Smooth muscle cell (in vitro differentiated cells): ENCODE measurements around the gene PRKCZ. TPM values are rescaled to one million over a fixed set of nuclear protein-coding genes. Genes with fewer than 3 reads are reported as not detected.
A peak's percentile ranks its signal among the peaks of the same experiment; 100 is the strongest.

Source experiments
- DNase-seq: peaks from one replicate; lab custom pipeline; 2025; ENCODE audit not compliant: unreplicated experiment; lab: John Stamatoyannopoulos, UW
- H2AFZ ChIP-seq: fragments of 200-600 bp; sonication (generic); 2 replicates; pipeline ENCODE4 v1.6.0; 2016; ENCODE audit warnings: antibody characterized with exemption, low read depth, mild to moderate bottlenecking
- H3F3A ChIP-seq: fragments of 200-600 bp; sonication (generic); 2 replicates; pipeline ENCODE4 v1.6.0; 2017; ENCODE audit warnings: antibody characterized with exemption, low read depth
- H3K27ac ChIP-seq: fragments of 200-600 bp; sonication (generic); 2 replicates; pipeline ENCODE4 v1.5.1; 2016; ENCODE audit warnings: low read depth, mild to moderate bottlenecking
- H3K27me3 ChIP-seq: fragments of 200-600 bp; sonication (generic); 2 replicates; pipeline ENCODE4 v1.6.1; 2016; ENCODE audit warnings: low read depth, mild to moderate bottlenecking
- H3K36me3 ChIP-seq: fragments of 200-600 bp; sonication (generic); 2 replicates; pipeline ENCODE4 v1.5.1; 2016; ENCODE audit warnings: low read depth
- H3K4me1 ChIP-seq: fragments of 200-600 bp; sonication (generic); 2 replicates; pipeline ENCODE4 v1.5.1; 2016; ENCODE audit warnings: low read depth
- H3K4me2 ChIP-seq: fragments of 200-600 bp; sonication (generic); 2 replicates; pipeline ENCODE4 v1.6.0; 2016; ENCODE audit warnings: mild to moderate bottlenecking
- H3K4me3 ChIP-seq: fragments of 200-600 bp; sonication (generic); 2 replicates; pipeline ENCODE4 v1.5.1; 2016; ENCODE audit warnings: mild to moderate bottlenecking
- H3K79me2 ChIP-seq: fragments of 200-600 bp; sonication (generic); 2 replicates; pipeline ENCODE4 v1.6.0; 2016; ENCODE audit warnings: low read depth, mild to moderate bottlenecking
- H3K9ac ChIP-seq: fragments of 200-600 bp; sonication (generic); 2 replicates; pipeline ENCODE4 v1.6.0; 2016; ENCODE audit warnings: low read depth
- H3K9me3 ChIP-seq: fragments of 200-600 bp; sonication (generic); replicated peaks from 2 replicates; pipeline ENCODE4 v1.5.1; 2016; ENCODE audit warnings: low read depth
- H4K20me1 ChIP-seq: fragments of 200-600 bp; sonication (generic); 2 replicates; pipeline ENCODE4 v1.6.0; 2016; ENCODE audit warnings: low read depth
- WGBS: methylation state at CpG from one replicate; pipeline ENCODE4 v1.1.7; 2016; ENCODE audit warnings: low lambda C conversion rate; 5-methylcytosine and 5-hydroxymethylcytosine counted together
- polyA plus RNA-seq: library from polyadenylated mRNA; unstranded; fragments of >200 nt; fragmentation: Nextera tagmentation; extraction: Ambion mirVana; gene quantifications from 2 replicates; pipeline ENCODE4 v1.2.1, GENCODE V29; 2016
- total RNA-seq: library from RNA; depleted of rRNA; stranded (reverse); fragments of >200 nt; gene quantifications from 2 replicates; pipeline ENCODE4 v1.2.3, GENCODE V29; 2014
- TF ChIP-seq, protein P1 (sequence below): fragments of 200-600 bp; sonication (generic); IDR thresholded peaks from 2 replicates; pipeline ENCODE4 v1.5.1; 2017; ENCODE audit warnings: borderline replicate concordance, mild to moderate bottlenecking, antibody characterized with exemption; ENCODE audit not compliant: insufficient read depth, poor library complexity, severe bottlenecking

The PRKCZ gene
- total and polyA plus RNA-seq, 2 experiments from 2014 or later = 5.8 to 10.3 TPM

DNA sequence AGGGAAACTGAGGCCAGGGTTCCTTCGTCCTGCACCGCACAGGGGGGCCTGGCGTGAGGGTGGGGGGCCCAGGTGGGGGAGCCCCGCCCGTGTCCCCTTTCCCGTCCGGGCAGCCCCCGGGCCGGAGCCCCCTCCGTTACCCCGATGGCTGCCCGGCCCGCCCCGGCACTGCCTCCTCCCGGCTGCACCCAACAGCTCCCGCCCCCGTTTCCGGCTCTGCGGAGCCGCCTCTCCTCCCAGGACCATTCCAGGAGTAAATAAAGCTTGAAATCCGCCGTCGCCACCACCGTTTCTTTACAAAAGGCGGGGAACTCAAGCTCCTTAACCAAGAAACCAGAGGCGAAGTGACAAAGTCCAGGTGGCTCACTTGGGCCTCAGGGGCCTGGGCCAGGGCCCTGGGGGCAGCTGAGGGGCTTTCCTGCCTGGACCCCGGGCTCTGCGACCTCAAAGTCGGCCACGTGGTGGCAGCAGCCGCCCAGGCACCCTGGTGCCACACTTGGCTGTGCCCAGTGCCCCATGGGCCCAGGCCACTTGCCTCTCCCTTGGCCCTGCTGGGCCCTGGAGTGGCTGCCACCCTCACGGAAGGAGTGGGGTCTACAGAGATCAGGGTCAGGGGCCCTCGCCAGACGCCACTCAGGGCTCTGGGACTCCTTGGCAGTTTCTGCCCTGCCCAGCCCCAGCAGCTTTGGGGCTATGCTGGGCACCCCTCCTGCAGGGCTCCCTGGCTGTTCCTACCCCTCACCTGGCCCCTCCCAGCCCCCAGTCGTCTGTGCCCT is 144.9 kb downstream of the PRKCZ start:
- WGBS = 3% methylated on average over 15 of the region's 35 CpGs
- Histone ChIP-seq H4K20me1 (no peaks in the 10 kb centered on the region), H3K9ac (peak overlapping the region; percentile 73), H3K27me3 (no peaks in the 10 kb centered on the region), H3K4me2 (peak overlapping the region; percentile 99), H3K9me3 (no peaks in the 10 kb centered on the region), H3K27ac (peak overlapping the region; percentile 84), H3K36me3 (no peaks in the 10 kb centered on the region), H3K79me2 (peaks cover 34% of the 10 kb centered on the region), H3F3A (peaks cover 28% of the 10 kb centered on the region), H2AFZ (peak overlapping the region; percentile 83), H3K4me1 (peaks cover 25% of the 10 kb centered on the region), H3K4me3 (peak overlapping the region; percentile 89)
- TF ChIP-seq, protein P1, sequence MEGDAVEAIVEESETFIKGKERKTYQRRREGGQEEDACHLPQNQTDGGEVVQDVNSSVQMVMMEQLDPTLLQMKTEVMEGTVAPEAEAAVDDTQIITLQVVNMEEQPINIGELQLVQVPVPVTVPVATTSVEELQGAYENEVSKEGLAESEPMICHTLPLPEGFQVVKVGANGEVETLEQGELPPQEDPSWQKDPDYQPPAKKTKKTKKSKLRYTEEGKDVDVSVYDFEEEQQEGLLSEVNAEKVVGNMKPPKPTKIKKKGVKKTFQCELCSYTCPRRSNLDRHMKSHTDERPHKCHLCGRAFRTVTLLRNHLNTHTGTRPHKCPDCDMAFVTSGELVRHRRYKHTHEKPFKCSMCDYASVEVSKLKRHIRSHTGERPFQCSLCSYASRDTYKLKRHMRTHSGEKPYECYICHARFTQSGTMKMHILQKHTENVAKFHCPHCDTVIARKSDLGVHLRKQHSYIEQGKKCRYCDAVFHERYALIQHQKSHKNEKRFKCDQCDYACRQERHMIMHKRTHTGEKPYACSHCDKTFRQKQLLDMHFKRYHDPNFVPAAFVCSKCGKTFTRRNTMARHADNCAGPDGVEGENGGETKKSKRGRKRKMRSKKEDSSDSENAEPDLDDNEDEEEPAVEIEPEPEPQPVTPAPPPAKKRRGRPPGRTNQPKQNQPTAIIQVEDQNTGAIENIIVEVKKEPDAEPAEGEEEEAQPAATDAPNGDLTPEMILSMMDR = peak; percentile 89
- DNase-seq = peak; percentile 94

DNA sequence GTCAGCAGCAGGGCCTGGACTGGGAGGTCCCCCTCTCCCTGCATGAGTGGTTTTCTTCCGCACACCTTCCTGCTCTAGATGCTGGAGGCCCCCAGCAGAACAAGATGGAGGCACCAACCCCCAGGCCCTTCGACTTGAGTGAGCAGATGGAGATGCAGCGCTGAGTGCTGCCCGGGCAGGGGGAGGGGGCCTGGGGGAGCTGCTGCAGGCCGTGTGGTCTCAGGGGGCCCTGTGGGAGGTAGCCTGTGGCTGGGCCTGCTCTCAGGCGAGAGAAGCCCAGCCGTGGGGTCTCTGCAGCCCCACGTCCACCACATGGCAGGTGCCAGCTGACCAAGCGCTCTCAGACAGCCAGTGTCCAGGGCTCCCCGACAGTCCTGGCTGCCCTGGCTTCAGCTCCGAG is 145.6 kb downstream of the PRKCZ start:
- Histone ChIP-seq H4K20me1 (no peaks in the 10 kb centered on the region), H2AFZ (no peak overlapping the region), H3K9ac (no peak overlapping the region), H3K9me3 (no peaks in the 10 kb centered on the region), H3K36me3 (no peaks in the 10 kb centered on the region), H3K27ac (peak overlapping the region; percentile 84), H3K27me3 (no peaks in the 10 kb centered on the region), H3K4me3 (no peak overlapping the region), H3K79me2 (peaks cover 40% of the 10 kb centered on the region), H3F3A (peaks cover 21% of the 10 kb centered on the region), H3K4me2 (peak overlapping the region; percentile 99), H3K4me1 (peaks cover 20% of the 10 kb centered on the region)
- 87% methylated on average over 9 of the region's 11 CpGs for WGBS
- TF ChIP-seq, protein P1 = no peak
- DNase-seq = no peak

DNA sequence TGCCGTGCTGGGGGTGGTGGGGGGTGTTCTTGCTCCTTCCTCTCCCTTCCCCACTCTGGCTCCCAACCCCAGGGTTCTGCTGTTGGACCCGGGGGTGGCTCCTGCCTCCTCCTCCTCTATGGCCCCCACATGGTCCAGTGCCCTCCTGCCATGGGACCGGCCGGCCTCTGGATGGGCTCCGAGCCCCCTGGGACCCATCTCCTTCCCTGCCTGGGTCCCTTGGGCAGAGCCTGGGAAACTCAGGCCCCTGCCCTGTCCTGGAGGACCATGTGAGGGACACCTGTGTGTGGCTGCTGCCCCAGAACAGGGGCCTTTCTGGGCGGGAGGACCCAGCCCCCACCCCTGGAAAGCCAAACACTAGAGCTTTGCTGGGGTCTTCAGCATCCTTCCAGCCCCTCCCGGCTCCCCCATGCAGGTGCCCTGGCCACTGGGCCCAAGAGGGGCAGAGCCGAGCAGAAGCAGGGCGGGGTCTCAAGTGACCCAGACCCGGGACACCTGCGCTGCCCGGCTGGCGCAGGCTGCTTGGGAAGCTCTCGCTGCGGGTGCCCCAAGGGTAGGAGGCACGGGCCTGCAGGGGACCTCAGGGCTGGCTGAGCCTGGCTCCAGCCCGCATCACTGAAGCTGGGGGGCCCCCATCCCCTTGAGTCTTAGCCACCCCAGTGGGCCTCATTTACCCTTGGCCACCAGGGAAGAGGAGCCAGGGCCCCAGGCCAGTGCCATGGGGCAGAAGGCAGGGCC is 146.9 kb downstream of the PRKCZ start:
- H3K9ac ChIP-seq = no peak overlapping the region
- H3K4me3 ChIP-seq = no peak overlapping the region
- H2AFZ ChIP-seq = no peak overlapping the region
- no peaks in the 10 kb centered on the region for H3K27me3 ChIP-seq
- no peak for DNase-seq
- no peak overlapping the region for H3K27ac ChIP-seq
- H3K36me3 ChIP-seq = no peaks in the 10 kb centered on the region
- H3K79me2 ChIP-seq = peaks cover 31% of the 10 kb centered on the region
- TF ChIP-seq, protein P1 = no peak
- H3K9me3 ChIP-seq = no peaks in the 10 kb centered on the region
- peaks cover 19% of the 10 kb centered on the region for H3F3A ChIP-seq
- no peaks in the 10 kb centered on the region for H4K20me1 ChIP-seq
- 88% methylated on average over 17 of the region's 17 CpGs for WGBS
- H3K4me2 ChIP-seq = no peak overlapping the region
- H3K4me1 ChIP-seq = peaks cover 16% of the 10 kb centered on the region
